DOHH2 (cell line): ENCODE results near the gene HDAC4.

Experiments used
- H3F3A ChIP-seq: fragments of 200-600 bp; sonication (generic), shearing (Covaris generic); 2 replicates; pipeline ENCODE4 v1.6.0; 2016; ENCODE audit warnings: antibody characterized with exemption, mild to moderate bottlenecking; ENCODE audit not compliant: control insufficient read depth, insufficient read depth
- H3K27ac ChIP-seq: fragments of 200-600 bp; sonication (generic); 2 replicates; pipeline ENCODE4 v1.5.1; 2014; ENCODE audit warnings: low read depth, mild to moderate bottlenecking, low read length, moderate library complexity
- H3K27me3 ChIP-seq: fragments of 200-600 bp; sonication (generic); 2 replicates; pipeline ENCODE4 v1.6.1; 2014; ENCODE audit warnings: mild to moderate bottlenecking, low read length, mixed read lengths; ENCODE audit not compliant: control insufficient read depth
- H3K36me3 ChIP-seq: fragments of 200-600 bp; sonication (generic); 2 replicates; pipeline ENCODE4 v1.6.1; 2014; ENCODE audit warnings: mild to moderate bottlenecking, low read length, moderate library complexity, mixed read lengths; ENCODE audit not compliant: control insufficient read depth
- H3K4me1 ChIP-seq: fragments of 200-600 bp; sonication (generic); 2 replicates; pipeline ENCODE4 v1.6.1; 2014; ENCODE audit warnings: mild to moderate bottlenecking, low read length, mixed read lengths; ENCODE audit not compliant: control insufficient read depth
- H3K4me2 ChIP-seq: fragments of 200-600 bp; sonication (generic); 2 replicates; pipeline ENCODE4 v1.6.0; 2014; ENCODE audit warnings: mild to moderate bottlenecking, low read length, moderate library complexity
- H3K4me3 ChIP-seq: fragments of 200-600 bp; sonication (generic); 2 replicates; pipeline ENCODE4 v1.5.1; 2014; ENCODE audit warnings: mild to moderate bottlenecking, low read length, mixed read lengths
- H3K79me2 ChIP-seq: fragments of 200-600 bp; sonication (generic); 2 replicates; pipeline ENCODE4 v1.6.1; 2014; ENCODE audit warnings: mild to moderate bottlenecking, low read length, mixed read lengths; ENCODE audit not compliant: control insufficient read depth
- H3K9me2 ChIP-seq: fragments of 200-600 bp; sonication (generic); replicated peaks from 2 replicates; pipeline ENCODE4 v1.6.1; 2014; ENCODE audit warnings: mild to moderate bottlenecking, low read length, mixed read lengths; ENCODE audit not compliant: control insufficient read depth
- H3K9me3 ChIP-seq: fragments of 200-600 bp; sonication (generic); 2 replicates; pipeline ENCODE4 v1.6.1; 2014; ENCODE audit warnings: antibody characterized with exemption, low read length, mixed read lengths; ENCODE audit not compliant: control insufficient read depth, insufficient read depth
- H4K20me1 ChIP-seq: fragments of 200-600 bp; sonication (generic); 2 replicates; pipeline ENCODE4 v1.6.0; 2014; ENCODE audit warnings: low read depth, mild to moderate bottlenecking, antibody characterized with exemption, low read length, moderate library complexity; ENCODE audit not compliant: control insufficient read depth, insufficient read depth
- EZH2phosphoT487 ChIP-seq: fragments of 200-600 bp; sonication (generic); IDR thresholded peaks from 2 replicates; pipeline ENCODE4 v1.6.1; 2017; ENCODE audit warnings: borderline replicate concordance, mild to moderate bottlenecking, antibody characterized with exemption, low read length, moderate library complexity, mixed read lengths
- TF ChIP-seq, protein P1 (sequence below): fragments of 200-600 bp; sonication (generic); IDR thresholded peaks from one replicate; pipeline ENCODE4 v1.5.1; 2014; ENCODE audit warnings: antibody characterized with exemption, mild to moderate bottlenecking, low read depth, low read length; ENCODE audit not compliant: poor library complexity, severe bottlenecking

The HDAC4 gene

GRCh38 chr2:239025096-239025801, 375.6 kb downstream of the HDAC4 start:
- no peaks in the 10 kb centered on the region for H3F3A ChIP-seq
- 0 out of 2 replicates have a peak, but pooled peaks cover 2% of the 10 kb centered on the region for H3K27me3 ChIP-seq
- H3K9me3 ChIP-seq, result no peaks in the 10 kb centered on the region
- H3K4me2 ChIP-seq, result no peak overlapping the region
- H3K4me1 ChIP-seq, result no peaks in the 10 kb centered on the region
- H3K9me2 ChIP-seq, result no peaks in the 10 kb centered on the region
- H3K79me2 ChIP-seq, result no peaks in the 10 kb centered on the region
- H3K36me3 ChIP-seq, result no peaks in the 10 kb centered on the region
- H3K27ac ChIP-seq, result no peak overlapping the region
- TF ChIP-seq EZH2phosphoT487, result no peak
- TF ChIP-seq, protein P1, sequence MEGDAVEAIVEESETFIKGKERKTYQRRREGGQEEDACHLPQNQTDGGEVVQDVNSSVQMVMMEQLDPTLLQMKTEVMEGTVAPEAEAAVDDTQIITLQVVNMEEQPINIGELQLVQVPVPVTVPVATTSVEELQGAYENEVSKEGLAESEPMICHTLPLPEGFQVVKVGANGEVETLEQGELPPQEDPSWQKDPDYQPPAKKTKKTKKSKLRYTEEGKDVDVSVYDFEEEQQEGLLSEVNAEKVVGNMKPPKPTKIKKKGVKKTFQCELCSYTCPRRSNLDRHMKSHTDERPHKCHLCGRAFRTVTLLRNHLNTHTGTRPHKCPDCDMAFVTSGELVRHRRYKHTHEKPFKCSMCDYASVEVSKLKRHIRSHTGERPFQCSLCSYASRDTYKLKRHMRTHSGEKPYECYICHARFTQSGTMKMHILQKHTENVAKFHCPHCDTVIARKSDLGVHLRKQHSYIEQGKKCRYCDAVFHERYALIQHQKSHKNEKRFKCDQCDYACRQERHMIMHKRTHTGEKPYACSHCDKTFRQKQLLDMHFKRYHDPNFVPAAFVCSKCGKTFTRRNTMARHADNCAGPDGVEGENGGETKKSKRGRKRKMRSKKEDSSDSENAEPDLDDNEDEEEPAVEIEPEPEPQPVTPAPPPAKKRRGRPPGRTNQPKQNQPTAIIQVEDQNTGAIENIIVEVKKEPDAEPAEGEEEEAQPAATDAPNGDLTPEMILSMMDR, result no peak
- H3K4me3 ChIP-seq, result no peak overlapping the region
- no peaks in the 10 kb centered on the region for H4K20me1 ChIP-seq

DNA sequence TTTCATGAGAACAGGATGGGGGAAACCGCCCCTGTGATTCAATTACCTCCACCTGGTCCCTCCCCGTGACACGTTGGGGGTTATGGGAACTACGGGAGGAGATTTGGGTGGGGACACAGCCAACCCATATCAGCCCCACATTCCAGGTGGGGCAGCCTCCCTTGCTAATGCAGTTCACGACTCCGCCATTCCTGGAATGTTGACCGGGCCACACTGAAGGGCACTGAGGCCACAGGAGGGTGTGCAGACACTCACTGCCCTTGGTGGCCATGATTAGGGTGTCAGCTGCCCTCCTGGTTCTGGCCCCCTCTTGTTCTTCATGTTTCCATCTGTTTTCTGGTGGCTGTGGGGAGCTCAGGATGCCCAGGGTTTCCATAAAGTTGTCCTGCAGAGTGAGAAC, 376.6 kb downstream of the HDAC4 start:
- 0 out of 2 replicates have a peak, but pooled peaks cover 2% of the 10 kb centered on the region for H3K27me3 ChIP-seq
- no peaks in the 10 kb centered on the region for H3F3A ChIP-seq
- H3K4me3 ChIP-seq, result no peak overlapping the region
- no peaks in the 10 kb centered on the region for H3K4me1 ChIP-seq
- H4K20me1 ChIP-seq, result no peaks in the 10 kb centered on the region
- TF ChIP-seq, protein P1, result no peak
- TF ChIP-seq EZH2phosphoT487, result no peak
- H3K79me2 ChIP-seq, result no peaks in the 10 kb centered on the region
- H3K9me3 ChIP-seq, result no peaks in the 10 kb centered on the region
- H3K27ac ChIP-seq, result no peak overlapping the region
- no peak overlapping the region for H3K4me2 ChIP-seq
- no peaks in the 10 kb centered on the region for H3K9me2 ChIP-seq
- no peaks in the 10 kb centered on the region for H3K36me3 ChIP-seq

GRCh38 chr2:239022437-239023260, 378.2 kb downstream of the HDAC4 start:
- no peaks in the 10 kb centered on the region for H3K79me2 ChIP-seq
- no peak overlapping the region for H3K4me3 ChIP-seq
- H3K4me1 ChIP-seq, result no peaks in the 10 kb centered on the region
- TF ChIP-seq, protein P1, result no peak
- no peak for TF ChIP-seq EZH2phosphoT487
- no peaks in the 10 kb centered on the region for H4K20me1 ChIP-seq
- no peaks in the 10 kb centered on the region; the same call in 1 of the 2 replicates for H3K9me3 ChIP-seq
- H3K36me3 ChIP-seq, result no peaks in the 10 kb centered on the region
- no peaks in the 10 kb centered on the region for H3K9me2 ChIP-seq
- no peak overlapping the region for H3K27ac ChIP-seq
- H3K4me2 ChIP-seq, result no peak overlapping the region
- no peaks in the 10 kb centered on the region for H3F3A ChIP-seq
- 0 out of 2 replicates have a peak, but pooled peaks cover 2% of the 10 kb centered on the region for H3K27me3 ChIP-seq
